Stimulated activated CD8-positive, alpha-beta memory T cell treated with anti-CD3 and anti-CD28 coated beads, Interleukin-7, amount 100 ng/mL, for 4 hours (primary cell): Measurements from ENCODE around the gene ZNF20.

Experiments used
- DNase-seq, 2 donors: peaks; one replicate each; pipeline ENCODE4 v3.0.0-alpha.2; 2020; ENCODE audit warnings: low read depth in 2 of 2

ZNF20 gene

DNA sequence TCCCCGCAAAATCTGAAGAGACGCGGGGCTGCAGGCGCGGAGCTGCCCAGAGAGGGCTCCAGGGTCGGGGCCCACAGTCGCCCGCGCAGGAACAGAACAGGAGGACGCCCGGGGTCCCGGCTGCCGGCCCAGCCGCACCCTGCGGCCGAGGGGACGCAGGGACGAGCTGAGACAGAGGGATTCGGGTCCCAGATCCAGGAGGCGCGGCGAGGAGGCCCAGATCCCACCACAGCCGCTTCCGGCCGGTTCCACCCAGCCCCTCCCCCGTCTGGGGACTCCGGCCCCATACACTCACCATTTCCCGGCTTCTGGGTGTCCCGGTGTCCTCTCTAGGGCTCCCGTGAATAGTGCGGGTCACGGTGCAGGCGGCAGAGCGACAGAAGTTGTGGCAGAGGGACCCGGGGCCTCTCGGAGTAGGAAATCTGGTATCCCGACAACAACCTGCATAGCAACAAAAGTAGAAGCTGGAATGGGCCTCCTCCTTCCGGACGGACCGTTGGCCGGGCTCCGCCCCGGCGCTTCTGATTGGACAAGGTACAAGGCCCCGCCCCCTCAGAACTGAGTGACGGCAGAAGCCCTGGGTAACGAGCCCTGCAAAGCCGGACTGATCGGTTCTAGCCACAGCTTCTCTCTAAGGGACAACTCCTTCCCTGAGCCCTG is at the start of gene ZNF20:
Gene ZNF20 (minus strand): TSS at position 466 of the 660 bp plus-strand sequence. CDS start 168 bp downstream, at position 298.
- DNase-seq = peak; percentile 81 to 83

DNA sequence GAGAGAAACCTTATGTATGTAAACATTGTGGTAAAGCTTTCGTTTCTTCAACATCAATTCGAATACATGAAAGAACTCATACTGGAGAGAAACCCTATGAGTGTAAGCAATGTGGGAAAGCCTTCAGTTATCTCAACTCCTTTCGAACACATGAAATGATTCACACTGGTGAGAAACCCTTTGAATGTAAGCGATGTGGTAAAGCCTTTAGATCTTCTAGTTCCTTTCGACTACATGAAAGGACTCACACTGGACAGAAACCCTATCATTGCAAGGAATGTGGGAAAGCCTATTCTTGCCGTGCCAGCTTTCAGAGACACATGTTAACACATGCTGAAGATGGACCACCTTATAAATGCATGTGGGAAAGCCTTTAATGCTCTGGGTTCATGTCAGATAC is 47.5 kb upstream of the ZNF20 start:
- DNase-seq = no peak

- DNase-seq = no peak
These were observed 40.2 kb upstream of the ZNF20 start for GRCh38 chr19:12180377-12180776.

DNA sequence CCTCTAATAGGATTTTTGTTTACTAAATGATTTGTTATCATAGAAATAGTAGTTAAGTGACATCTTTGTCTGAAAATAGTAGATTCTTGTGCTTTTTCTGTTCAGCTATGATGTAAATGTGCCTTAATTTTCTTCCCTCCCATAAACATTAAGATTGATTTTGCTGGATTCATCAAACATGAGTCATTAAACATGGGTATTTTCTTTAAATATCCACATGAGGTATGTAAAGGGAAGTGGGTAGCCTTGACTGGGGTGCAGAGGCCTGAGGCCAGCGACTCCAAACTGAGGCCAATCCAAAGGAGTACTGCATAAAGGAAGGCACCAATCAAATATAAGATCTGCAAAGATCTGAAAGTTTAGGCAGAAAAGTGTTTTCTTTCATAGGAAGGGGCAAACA is 26.5 kb upstream of the ZNF20 start:
- DNase-seq = no peak

- no peak for DNase-seq
These were observed 23.7 kb upstream of the ZNF20 start for GRCh38 chr19:12163826-12164225.

DNA sequence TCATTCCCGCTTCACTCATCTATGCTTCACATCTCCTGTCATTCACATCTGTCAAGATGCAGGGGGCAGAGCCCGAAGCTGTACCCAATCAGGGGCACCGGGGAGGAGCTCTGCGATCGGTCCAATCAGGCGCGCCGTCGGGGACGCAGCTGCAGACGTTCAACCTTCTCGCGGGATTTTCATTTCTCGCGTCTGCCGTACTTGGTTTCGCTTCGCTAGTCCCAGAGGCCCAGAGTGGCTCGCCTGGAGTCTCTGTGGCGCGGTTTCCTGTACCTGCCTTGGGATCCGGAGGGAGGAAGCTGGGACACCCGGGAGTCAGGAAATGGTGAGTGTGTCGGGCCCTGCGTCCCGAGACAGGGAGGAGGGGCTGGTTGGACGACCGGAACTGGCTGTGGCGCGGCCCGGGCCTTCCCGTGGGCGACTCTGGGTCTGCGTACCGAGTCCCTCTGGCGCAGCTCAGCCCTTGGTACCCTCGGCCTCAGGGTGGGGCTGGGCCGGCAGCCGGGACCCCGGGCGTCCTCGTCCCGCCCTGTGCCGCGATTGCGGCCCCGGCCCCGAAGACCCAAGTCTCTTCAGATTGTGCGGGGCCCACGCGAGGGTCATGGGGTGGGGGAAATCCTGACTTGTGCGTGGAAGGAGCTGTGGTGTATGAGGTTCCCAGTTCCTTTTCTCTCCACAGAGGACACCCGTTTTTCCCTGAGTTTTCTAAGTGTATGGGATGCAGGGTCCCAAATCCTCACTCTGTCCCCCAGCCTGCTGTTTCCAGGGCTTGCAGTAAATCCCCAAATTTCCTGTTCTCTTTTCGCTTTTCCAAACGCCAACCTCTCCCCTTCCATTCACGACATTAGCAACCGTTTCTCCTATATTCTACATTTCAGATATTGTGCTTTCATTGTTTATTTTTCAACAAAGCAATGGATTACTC is 23.0 kb upstream of the ZNF20 start, which contains the start of gene ZNF136:
Gene ZNF136 (plus strand): TSS at position 215 of the 925 bp plus-strand sequence. CDS start 108 bp downstream, at position 323.
- peak; percentile 88 to 90 for DNase-seq

GRCh38 chr19:12162513-12162881 is 22.3 kb upstream of the ZNF20 start:
- DNase-seq = no peak

DNA sequence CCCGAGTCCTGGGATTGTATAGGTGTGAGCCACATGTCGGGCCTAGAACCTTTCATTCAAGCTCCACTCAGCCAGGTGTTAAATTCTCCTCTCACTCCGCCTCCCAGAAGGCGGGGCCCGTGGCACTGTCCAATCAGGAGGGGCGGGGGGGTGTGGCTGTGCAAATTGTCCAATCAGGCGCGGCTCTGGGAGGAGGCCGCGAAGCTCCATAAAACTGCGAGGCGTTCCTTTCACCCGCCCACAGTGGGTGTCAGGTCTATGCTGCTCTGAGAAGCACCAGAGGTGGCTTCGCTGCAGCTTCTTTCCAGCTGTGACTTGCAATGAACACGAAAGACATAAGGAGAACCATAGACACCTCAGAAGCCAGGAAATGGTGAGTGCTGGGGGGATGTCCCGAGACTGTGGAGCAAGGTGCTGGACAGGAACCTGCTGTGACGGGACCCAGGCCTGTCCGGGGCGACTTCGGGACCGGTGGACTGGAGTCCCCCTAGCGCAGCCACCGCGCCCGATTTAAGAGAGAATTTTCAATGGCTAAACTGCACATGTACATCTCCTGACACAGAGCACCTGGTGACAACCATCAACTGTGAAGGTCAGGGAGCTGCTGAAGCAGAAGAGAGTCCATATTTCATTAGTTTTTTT is 19.7 kb upstream of the ZNF20 start:
- DNase-seq = no peak

DNA sequence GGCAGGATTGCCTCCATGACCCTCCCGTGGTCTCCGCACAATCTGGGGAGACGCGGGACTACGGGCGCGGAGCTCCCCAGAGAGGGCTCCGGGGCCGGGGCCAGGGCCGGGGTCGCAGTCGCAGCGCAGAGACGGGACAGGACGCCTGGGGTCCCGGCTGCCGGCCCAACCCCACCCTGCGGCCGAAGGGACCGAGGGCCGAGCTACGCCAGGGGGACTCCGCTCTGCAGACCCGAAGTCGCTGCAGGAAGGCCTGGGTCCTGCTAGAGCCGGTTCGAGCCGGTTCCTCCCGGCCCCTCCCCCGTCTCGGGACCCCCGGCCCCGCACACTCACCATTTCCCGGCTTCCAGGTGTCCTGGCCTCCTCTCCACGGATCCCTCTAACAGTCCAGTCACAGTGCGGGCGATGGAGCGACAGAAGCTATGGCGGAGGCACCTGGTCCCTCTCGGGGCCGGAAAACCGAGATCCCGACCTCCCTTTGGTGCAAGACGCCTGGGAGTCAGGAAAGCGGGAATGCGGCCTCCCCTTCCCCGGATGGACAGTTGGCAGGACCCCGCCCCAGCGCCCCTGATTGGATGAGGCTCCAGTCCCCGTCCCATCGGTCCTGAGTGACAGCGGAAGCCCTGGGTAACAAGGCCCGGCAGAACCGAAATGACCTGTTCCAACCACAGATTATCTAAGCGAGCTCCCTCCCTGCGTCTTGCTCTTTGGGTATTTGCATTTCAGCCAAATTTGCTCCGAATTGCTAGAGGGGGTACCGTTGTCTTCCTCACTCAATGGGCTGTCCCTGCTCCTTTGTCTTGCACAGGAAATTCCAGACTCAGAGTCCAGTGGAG is 16.3 kb upstream of the ZNF20 start, which contains the start of gene ZNF625:
Gene ZNF625 (minus strand): TSS at position 512 of the 836 bp plus-strand sequence. CDS start 176 bp downstream, at position 336.
- DNase-seq = no peak

GRCh38 chr19:12155324-12155860 is 15.2 kb upstream of the ZNF20 start:
- no peak for DNase-seq

DNA sequence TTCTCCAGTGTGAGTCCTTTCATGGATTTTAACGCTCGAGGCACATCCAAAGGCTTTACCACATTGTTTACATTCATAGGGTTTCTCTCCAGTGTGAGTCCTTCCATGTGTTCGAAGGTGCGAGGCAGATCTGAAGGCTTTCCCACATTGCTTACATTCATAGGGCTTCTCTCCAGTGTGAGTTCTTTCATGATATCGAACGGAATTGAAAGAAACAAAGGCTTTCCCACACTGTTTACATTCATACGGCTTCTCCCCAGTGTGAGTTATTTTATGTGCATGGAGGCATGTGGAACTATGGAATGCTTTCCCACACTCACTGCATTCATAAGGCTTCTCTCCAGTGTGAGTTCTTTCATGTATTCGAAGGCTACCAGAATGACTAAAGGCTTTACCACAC is 5.2 kb upstream of the ZNF20 start:
- no peak for DNase-seq

DNA sequence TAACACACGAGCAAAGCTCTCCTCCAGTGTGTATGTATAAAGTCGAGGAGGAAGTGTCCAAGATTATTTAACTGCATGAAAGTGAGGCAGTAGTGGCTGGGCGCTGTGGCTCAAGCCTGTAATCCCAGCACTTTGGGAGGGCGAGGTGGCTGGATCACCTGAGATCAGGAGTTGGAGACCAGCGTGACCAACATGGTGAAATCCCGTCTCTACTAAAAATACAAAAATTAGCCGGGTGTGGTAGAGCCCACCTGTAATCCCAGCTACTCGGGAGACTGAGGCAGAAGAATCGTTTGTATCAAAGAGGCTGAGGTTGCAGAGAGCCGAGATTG is 1.2 kb upstream of the ZNF20 start:
- DNase-seq = no peak

DNA sequence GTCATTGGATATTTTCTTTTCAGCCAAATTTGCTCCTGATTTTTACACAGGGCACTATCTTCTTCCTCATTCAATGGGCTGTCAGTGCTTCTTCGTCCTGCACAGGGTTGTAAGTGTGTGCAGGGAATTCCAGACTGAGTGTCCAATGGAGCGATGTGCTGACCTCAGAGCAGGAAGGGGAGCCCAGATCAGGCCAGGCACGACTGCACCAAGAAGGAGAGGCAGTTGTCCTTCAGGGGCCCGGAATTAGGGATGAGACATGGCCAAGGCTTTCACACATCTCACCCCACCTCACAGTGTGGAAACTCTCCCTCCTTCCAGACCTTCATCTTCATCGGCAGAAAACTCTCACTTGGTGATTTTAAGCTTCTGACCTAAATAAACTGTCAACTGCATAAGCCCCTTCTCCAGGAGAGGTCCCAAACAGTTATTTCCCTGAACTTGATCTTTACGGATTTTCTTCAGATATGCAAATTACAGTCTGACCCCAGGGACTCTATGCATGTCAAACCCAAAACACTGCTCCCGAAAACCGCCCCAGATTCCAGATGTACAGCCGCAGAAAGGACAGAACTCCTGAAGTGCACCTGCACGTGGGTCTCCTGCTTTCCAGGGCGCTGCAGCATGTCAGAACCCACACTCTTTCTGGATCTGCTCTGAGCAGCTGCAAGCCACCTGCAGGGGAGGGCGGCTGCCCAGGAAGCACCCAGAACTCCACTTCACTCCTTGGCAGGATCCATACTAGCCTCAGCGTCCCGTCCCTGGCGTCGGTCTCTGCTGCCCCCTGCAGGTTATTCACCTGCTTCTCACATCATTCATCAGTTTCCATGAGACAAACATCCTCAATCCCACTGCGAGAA is 625 bp upstream of the ZNF20 start:
- DNase-seq = peak; percentile 67 to 70

DNA sequence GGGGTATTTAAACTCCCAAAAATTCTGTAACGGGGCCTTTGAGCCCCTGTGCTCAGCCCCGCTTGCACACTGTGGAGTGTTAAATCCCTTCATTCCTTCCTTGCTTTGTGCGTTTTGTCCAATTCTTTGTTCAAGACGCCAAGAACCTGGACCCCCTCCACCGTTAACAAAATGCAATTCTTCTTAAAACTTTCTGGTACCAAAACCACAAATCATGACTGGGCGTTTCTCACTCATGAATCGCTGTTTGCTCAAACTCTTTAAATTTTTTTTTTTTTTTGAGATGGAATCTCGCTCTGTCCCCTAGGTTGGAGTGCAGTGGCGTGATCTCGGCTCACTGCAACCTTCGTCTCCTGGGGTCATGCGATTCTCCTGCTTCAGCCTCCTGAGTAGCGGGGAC is 881 bp downstream of the ZNF20 start:
- no peak for DNase-seq

- no peak for DNase-seq
These were observed 2.8 kb downstream of the ZNF20 start for GRCh38 chr19:12137221-12137940.

- no peak for DNase-seq
These were observed 7.1 kb downstream of the ZNF20 start for GRCh38 chr19:12133069-12133468.

DNA sequence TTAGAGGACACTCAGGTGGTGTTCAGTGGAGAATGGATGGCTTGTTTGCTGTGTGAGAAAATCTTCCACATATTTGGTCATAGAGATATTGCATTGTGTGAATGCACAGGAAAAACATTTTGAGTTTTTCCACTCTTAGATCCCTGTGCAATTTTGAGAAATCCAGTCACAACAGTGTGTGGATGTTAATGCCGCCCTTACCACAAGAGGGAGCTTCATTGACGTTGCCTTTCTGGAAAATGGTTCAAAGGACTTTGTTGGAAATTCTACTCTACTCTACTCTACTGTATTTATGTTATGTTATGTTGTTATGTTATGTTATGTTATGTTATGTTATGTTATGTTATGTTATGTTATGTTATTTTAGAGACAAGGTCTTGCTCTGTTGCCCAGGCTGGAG is 13.4 kb downstream of the ZNF20 start:
- DNase-seq = peak in 1 of 2 donors; percentile 8

DNA sequence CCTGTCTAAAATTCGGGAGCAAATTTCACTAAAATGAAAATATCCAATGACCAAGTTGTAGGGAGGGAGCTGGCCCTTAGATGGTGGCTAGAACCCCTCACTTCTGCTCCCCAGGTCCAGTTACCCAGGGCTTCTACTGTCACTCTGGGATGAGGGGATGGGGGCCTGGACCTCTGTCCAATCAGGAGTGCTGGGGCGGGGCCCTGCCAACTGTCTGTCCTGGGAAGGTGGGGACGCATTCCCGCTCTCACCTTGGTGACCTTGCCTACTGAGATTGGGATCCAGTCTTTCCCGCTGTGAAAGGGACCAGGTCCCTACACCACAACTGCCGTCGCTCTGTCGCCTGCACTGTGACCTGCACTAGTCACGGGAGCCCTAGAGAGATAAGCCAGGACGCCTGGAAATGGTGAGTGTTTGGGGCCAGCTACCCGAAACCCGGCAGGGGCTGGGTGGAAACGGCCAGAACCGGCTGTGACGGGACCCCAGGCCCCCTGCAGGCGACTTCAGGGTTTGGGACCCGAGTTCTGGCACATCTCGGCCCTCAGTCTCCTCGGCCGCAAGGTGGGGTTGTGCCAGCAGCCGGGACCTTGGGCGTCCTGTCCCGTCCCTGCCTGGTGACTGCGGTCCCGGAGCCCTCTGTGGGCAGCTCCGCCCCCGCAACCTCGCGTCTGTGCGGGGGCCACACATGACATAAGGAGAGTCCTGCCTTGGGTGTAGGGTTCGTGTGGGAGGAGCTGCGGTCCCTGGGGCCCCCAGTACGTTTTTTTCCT is 22.8 kb downstream of the ZNF20 start:
- DNase-seq = no peak

GRCh38 chr19:12113121-12113520 is 27.0 kb downstream of the ZNF20 start:
- no peak for DNase-seq
